Endothelial cell (in vitro differentiated cells): ENCODE results near the gene NR1H2. TPM values are rescaled to one million over a fixed set of nuclear protein-coding genes. Genes with fewer than 3 reads are reported as not detected.
A peak's percentile ranks its signal among the peaks of the same experiment; 100 is the strongest.

Source experiments
- DNase-seq: peaks from one replicate; pipeline ENCODE4 v3.0.0; 2021; ENCODE audit warnings: low spot score
- H3K27ac Mint-ChIP-seq: one replicate; pipeline ENCODE4 v1.8.0; 2021; ENCODE audit warnings: mixed read lengths, inconsistent platforms; ENCODE audit not compliant: unreplicated experiment
- H3K27me3 Mint-ChIP-seq: one replicate; pipeline ENCODE4 v1.8.0; 2021; ENCODE audit warnings: mild to moderate bottlenecking, moderate library complexity, mixed read lengths, inconsistent platforms; ENCODE audit not compliant: unreplicated experiment
- H3K36me3 Mint-ChIP-seq: one replicate; pipeline ENCODE4 v1.8.0; 2021; ENCODE audit warnings: mild to moderate bottlenecking, low read depth, mixed read lengths, inconsistent platforms; ENCODE audit not compliant: unreplicated experiment
- H3K4me1 Mint-ChIP-seq: one replicate; pipeline ENCODE4 v1.8.0; 2021; ENCODE audit warnings: mild to moderate bottlenecking, mixed read lengths, inconsistent platforms; ENCODE audit not compliant: unreplicated experiment
- H3K4me3 Mint-ChIP-seq: one replicate; pipeline ENCODE4 v1.8.0; 2021; ENCODE audit warnings: mild to moderate bottlenecking, mixed read lengths, inconsistent platforms; ENCODE audit not compliant: unreplicated experiment
- H3K9me3 Mint-ChIP-seq: one replicate; pipeline ENCODE4 v1.8.0; 2021; ENCODE audit warnings: mixed read lengths, inconsistent platforms; ENCODE audit not compliant: unreplicated experiment
- total RNA-seq: library from RNA; stranded (reverse); fragmentation: NEBNext Ultra II Directional; extraction: Animal tissue kit (Norgen Biotek cat#: 25700); gene quantifications from one replicate; pipeline ENCODE4 v1.2.1, GENCODE V29; 2021; ENCODE audit not compliant: unreplicated experiment
- TF ChIP-seq, protein P1 (sequence below): fragments of 200-600 bp; sonication (generic); IDR thresholded peaks from one replicate; pipeline ENCODE4 v1.5.0; 2021; ENCODE audit warnings: antibody characterized with exemption; ENCODE audit not compliant: unreplicated experiment

Gene NR1H2
- total RNA-seq, 1 donor from 2014 or later, result 21.6 TPM

DNA sequence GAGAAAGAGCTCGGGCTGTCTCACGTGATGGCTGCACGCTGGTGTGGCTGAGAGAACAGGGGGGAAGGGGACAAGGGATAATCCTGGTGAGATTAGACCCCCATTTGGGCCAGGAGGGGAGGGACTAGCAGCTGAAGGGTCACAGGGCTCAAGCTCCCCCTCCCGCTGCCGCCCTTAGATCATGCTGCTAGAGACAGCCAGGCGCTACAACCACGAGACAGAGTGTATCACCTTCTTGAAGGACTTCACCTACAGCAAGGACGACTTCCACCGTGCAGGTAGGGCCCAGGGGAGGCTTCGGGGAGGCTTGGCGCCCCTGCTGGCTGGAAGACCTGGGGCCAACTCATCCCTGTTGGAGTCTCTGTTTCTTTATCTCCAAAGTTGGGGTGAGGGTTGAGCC is 3.3 kb downstream of the NR1H2 start:
- H3K27me3 Mint-ChIP-seq, result peaks cover 21% of the 10 kb centered on the region
- H3K4me3 Mint-ChIP-seq, result no peak overlapping the region
- DNase-seq, result no peak
- TF ChIP-seq, protein P1, sequence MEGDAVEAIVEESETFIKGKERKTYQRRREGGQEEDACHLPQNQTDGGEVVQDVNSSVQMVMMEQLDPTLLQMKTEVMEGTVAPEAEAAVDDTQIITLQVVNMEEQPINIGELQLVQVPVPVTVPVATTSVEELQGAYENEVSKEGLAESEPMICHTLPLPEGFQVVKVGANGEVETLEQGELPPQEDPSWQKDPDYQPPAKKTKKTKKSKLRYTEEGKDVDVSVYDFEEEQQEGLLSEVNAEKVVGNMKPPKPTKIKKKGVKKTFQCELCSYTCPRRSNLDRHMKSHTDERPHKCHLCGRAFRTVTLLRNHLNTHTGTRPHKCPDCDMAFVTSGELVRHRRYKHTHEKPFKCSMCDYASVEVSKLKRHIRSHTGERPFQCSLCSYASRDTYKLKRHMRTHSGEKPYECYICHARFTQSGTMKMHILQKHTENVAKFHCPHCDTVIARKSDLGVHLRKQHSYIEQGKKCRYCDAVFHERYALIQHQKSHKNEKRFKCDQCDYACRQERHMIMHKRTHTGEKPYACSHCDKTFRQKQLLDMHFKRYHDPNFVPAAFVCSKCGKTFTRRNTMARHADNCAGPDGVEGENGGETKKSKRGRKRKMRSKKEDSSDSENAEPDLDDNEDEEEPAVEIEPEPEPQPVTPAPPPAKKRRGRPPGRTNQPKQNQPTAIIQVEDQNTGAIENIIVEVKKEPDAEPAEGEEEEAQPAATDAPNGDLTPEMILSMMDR, result no peak
- H3K4me1 Mint-ChIP-seq, result peaks cover 11% of the 10 kb centered on the region
- H3K36me3 Mint-ChIP-seq, result peaks cover 36% of the 10 kb centered on the region
- no peaks in the 10 kb centered on the region for H3K9me3 Mint-ChIP-seq
- no peak overlapping the region for H3K27ac Mint-ChIP-seq

- Mint-ChIP-seq H3K9me3 (no peaks in the 10 kb centered on the region), H3K4me3 (peak overlapping the region; percentile 37), H3K36me3 (peaks cover 40% of the 10 kb centered on the region), H3K27ac (no peak overlapping the region), H3K27me3 (peaks cover 23% of the 10 kb centered on the region), H3K4me1 (peaks cover 17% of the 10 kb centered on the region)
- no peak for DNase-seq
- TF ChIP-seq, protein P1, result no peak
Measured at GRCh38 chr19:50380137-50380536, 3.9 kb downstream of the NR1H2 start.

DNA sequence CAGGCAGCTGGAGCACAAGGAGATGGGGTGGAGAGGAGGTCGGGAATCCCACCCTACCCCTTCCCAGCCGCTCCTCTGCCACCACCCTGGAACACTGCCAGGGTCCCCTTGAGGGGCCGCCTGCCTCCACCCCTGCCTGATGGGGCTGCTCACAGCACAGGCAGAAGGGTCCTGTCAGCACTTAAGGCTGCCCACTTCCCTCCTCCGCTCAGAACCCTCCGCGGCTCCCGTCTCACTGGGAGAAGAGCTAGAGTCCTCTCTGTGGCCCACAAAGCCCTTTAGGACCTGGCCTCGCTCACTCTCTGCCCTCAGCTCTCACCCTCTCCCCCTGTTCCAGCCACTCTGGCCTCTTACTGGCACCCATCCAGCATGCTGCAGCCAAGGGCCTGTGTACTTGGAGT is 4.5 kb downstream of the NR1H2 start:
- H3K36me3 Mint-ChIP-seq, result peaks cover 41% of the 10 kb centered on the region
- no peaks in the 10 kb centered on the region for H3K9me3 Mint-ChIP-seq
- H3K27me3 Mint-ChIP-seq, result peaks cover 23% of the 10 kb centered on the region
- peaks cover 19% of the 10 kb centered on the region for H3K4me1 Mint-ChIP-seq
- no peak for DNase-seq
- no peak overlapping the region for H3K27ac Mint-ChIP-seq
- TF ChIP-seq, protein P1, result no peak
- peak overlapping the region; percentile 81 for H3K4me3 Mint-ChIP-seq

DNA sequence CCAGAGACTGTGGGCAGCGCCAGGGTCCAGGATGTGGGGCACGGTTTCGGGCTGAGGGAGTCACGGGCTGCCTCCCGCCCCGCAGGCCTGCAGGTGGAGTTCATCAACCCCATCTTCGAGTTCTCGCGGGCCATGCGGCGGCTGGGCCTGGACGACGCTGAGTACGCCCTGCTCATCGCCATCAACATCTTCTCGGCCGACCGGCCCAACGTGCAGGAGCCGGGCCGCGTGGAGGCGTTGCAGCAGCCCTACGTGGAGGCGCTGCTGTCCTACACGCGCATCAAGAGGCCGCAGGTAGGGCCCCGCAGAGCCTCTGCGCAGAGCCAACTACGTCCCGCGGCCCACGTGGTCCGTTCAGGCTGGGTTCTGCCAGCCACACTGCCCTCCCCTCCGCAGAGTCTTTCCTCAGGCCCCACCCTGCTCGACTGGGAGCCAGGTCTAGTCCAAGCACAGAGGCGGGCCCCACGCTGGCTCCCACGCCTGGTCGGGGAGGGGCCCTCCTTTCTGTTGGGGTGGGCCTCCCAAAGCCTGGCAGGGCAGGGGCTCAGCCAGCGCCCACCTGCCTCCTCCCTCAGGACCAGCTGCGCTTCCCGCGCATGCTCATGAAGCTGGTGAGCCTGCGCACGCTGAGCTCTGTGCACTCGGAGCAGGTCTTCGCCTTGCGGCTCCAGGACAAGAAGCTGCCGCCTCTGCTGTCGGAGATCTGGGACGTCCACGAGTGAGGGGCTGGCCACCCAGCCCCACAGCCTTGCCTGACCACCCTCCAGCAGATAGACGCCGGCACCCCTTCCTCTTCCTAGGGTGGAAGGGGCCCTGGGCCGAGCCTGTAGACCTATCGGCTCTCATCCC is 5.8 kb downstream of the NR1H2 start:
- H3K27ac Mint-ChIP-seq, result no peak overlapping the region
- H3K27me3 Mint-ChIP-seq, result peaks cover 20% of the 10 kb centered on the region
- peaks cover 16% of the 10 kb centered on the region for H3K4me1 Mint-ChIP-seq
- peaks cover 43% of the 10 kb centered on the region for H3K36me3 Mint-ChIP-seq
- no peak for DNase-seq
- H3K9me3 Mint-ChIP-seq, result no peaks in the 10 kb centered on the region
- no peak overlapping the region for H3K4me3 Mint-ChIP-seq
- TF ChIP-seq, protein P1, result no peak
